Transverse colon (tissue), 4 donors: Measurements from ENCODE around the gene SERPIND1. TPM values are rescaled to one million over a fixed set of nuclear protein-coding genes. Genes with fewer than 3 reads are reported as not detected.
"Not testable (repeated sequence)": the region's sequence is repeated elsewhere in the genome, so short reads cannot be mapped to it uniquely, and the experiment has no call there.

ENCODE experiments used
- DNase-seq: peaks from one replicate; pipeline ENCODE4 v3.0.0-alpha.2; 2019
- H3K27ac ChIP-seq, 4 donors: fragments of 200-600 bp; sonication (generic); 2 replicates each; pipeline ENCODE4 v1.5.1; 2016 to 2018; ENCODE audit warnings: inconsistent platforms in 4 of 4
- H3K27me3 ChIP-seq: fragments of 200-600 bp; sonication (generic); 2 replicates; pipeline ENCODE4 v1.5.1; 2017; ENCODE audit warnings: inconsistent platforms
- H3K36me3 ChIP-seq, 4 donors: fragments of 200-600 bp; sonication (generic); 2 replicates each; pipeline ENCODE4 v1.5.1; 2017 to 2019; ENCODE audit warnings: inconsistent platforms in 4 of 4
- H3K4me1 ChIP-seq, 4 donors: fragments of 200-600 bp; sonication (generic); 2 replicates each; pipeline ENCODE4 v1.5.1; 2017 to 2020; ENCODE audit warnings: inconsistent platforms in 4 of 4
- H3K4me3 ChIP-seq, 4 donors: fragments of 200-600 bp; sonication (generic); 1 replicate in 1 of 4; 2 replicates in 3 of 4; pipeline versions ENCODE4 v1.5.1 to v1.6.1; 2017 to 2019; ENCODE audit warnings: inconsistent platforms in 4 of 4
- H3K9me3 ChIP-seq, 2 donors: fragments of 200-600 bp; sonication (generic); 2 replicates each; pipeline ENCODE4 v1.5.1; 2017 to 2019; ENCODE audit warnings: inconsistent platforms in 2 of 2
- CTCF ChIP-seq, 5 experiments: fragments of 200-600 bp in 3 of 5; fragments of 450-650 bp in 2 of 5; sonication (generic) in 3 of 5; IDR thresholded peaks; 1 replicate in 2 of 5; 2 replicates in 3 of 5; pipeline ENCODE4 v1.5.1; 2016 to 2017; ENCODE audit warnings: antibody characterized with exemption in 5 of 5, inconsistent platforms in 3 of 5, mild to moderate bottlenecking in 2 of 5, moderate library complexity in 1 of 5
- EP300 ChIP-seq: sonication (generic); formaldehyde crosslinking; IDR thresholded peaks from one replicate; pipeline ENCODE4 v1.6.1; 2017; ENCODE audit warnings: antibody characterized with exemption, low read depth
- POLR2A ChIP-seq: fragments of 450-650 bp; IDR thresholded peaks from one replicate; pipeline ENCODE4 v1.6.1; 2016; ENCODE audit warnings: antibody characterized with exemption, mild to moderate bottlenecking, moderate library complexity
- POLR2AphosphoS5 ChIP-seq, 3 donors: sonication (generic); formaldehyde crosslinking; IDR thresholded peaks; one replicate each; pipeline ENCODE4 v1.6.1; 2016; ENCODE audit warnings: antibody characterized with exemption in 3 of 3
- WGBS, 2 donors: methylation state at CpG; one replicate each; pipeline ENCODE4 v1.1.5; 2018; ENCODE audit warnings: low coverage in 1 of 2; 5-methylcytosine and 5-hydroxymethylcytosine counted together
- in situ Hi-C, 4 donors: fragments of 200-750 bp; cut with MboI; loops; one replicate each; pipeline versions ENCODE4 v1.15.0 to v1.15.1; 2017; ENCODE audit warnings: low sequenced_read_pairs in 3 of 4, low pct_ligation_motif_present in 1 of 4, low pct_unique_long_range_greater_than_20kb in 1 of 4
- intact Hi-C: fragments of 100-400 bp; cut with DNase I; formaldehyde crosslinking; loops from one replicate; pipeline ENCODE4 v1.15.1; 2023; ENCODE audit warnings: low total_unique reads
- total RNA-seq, 4 donors: library from RNA; depleted of rRNA; stranded (reverse); fragments of >200 nt; gene quantifications; one replicate each; pipeline ENCODE4 v1.1.0, GENCODE V29; 2016

The SERPIND1 gene
- total RNA-seq, 4 donors from 2014 or later, result not detected

- in situ Hi-C loops (no loop called here), intact Hi-C loops (no loop called here)
- TF ChIP-seq POLR2AphosphoS5 (IDR thresholded peaks at IDR 0.05) (no peak), EP300 (no peak), CTCF (IDR thresholded peaks at IDR 0.05) (no peak), POLR2A (no peak)
- Histone ChIP-seq H3K36me3 (peaks cover 0 to 44% (median 14%) of the 10 kb centered on the region in 4 donors), H3K27ac (no peak overlapping the region), H3K4me3 (no peak overlapping the region), H3K9me3 (no peaks in the 10 kb centered on the region), H3K27me3 (no peaks in the 10 kb centered on the region), H3K4me1 (peaks cover 0 to 5% (median 0%) of the 10 kb centered on the region in 4 donors)
- no peak for DNase-seq
- 96 to 100% methylated on average over 2 to 5 of the region's 5 CpGs for WGBS, 2 donors
Observed at GRCh38 chr22:20822240-20822639, 48.3 kb downstream of the SERPIND1 start.

DNA sequence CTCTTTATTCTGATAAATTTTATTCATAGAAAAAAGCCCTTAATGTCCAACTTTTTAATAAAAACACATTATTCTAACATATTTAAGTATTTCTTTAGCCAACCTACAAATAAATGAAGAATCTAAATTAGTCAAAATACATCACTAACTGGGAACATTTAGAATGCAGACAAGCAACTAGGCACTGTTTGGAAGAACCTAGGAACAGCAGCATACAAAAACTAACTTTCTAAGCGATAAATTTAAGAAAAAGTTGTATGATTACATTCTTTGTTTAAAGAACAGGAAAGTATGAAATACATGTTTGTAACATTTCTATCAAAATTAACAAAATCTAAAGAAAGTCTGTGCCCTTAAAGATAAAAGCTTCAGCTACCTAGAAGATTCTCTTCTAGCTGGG is 49.4 kb downstream of the SERPIND1 start:
- H3K9me3 ChIP-seq, result no peaks in the 10 kb centered on the region
- WGBS, 2 donors, result 92 to 98% methylated on average over 1 of the region's 1 CpG
- H3K36me3 ChIP-seq, result peaks cover 0 to 37% (median 10%) of the 10 kb centered on the region in 4 donors
- no peaks in the 10 kb centered on the region for H3K27me3 ChIP-seq
- no peak for TF ChIP-seq POLR2AphosphoS5 (IDR thresholded peaks at IDR 0.05)
- TF ChIP-seq CTCF (IDR thresholded peaks at IDR 0.05), result no peak
- no peak for TF ChIP-seq EP300
- TF ChIP-seq POLR2A, result no peak
- no peak for DNase-seq
- H3K4me1 ChIP-seq, result peaks cover 0 to 5% (median 0%) of the 10 kb centered on the region in 4 donors
- H3K4me3 ChIP-seq, result no peak overlapping the region
- H3K27ac ChIP-seq, result no peak overlapping the region
- in situ Hi-C loops (no loop called here), intact Hi-C loops (no loop called here)

DNA sequence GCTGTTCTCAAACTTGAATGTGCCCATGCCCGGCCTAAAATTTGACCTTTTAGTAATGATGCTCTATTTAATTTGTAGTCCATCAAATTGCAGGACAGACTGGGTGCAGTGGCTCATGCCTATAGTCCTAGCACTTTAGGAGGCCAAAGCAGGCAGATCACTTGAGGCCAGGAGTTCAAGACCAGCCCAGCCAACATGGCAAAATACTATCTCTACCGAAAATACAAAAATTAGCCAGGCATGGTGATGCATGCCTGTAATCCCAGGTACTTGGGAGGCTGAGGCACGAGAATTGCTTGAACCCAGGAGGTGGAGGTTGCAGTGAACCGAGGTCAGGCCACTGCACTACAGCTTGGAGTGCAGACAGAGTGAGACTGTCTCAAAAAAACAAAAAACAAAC is 51.3 kb downstream of the SERPIND1 start:
- intact Hi-C loops, H3K27me3 ChIP-seq, DNase-seq, H3K4me3 ChIP-seq, H3K9me3 ChIP-seq, in situ Hi-C loops, H3K4me1 ChIP-seq, H3K27ac ChIP-seq: not testable (repeated sequence)
- peaks cover 0 to 35% (median 10%) of the 10 kb centered on the region in 4 donors for H3K36me3 ChIP-seq
- 95 to 96% methylated on average over 2 to 4 of the region's 4 CpGs for WGBS, 2 donors

GRCh38 chr22:20825624-20826023 is 51.7 kb downstream of the SERPIND1 start:
- no peaks in the 10 kb centered on the region for H3K9me3 ChIP-seq
- in situ Hi-C loops, result no loop called here
- 96 to 98% methylated on average over 5 to 6 of the region's 6 CpGs for WGBS, 2 donors
- H3K4me1 ChIP-seq, result peaks cover 0 to 5% (median 0%) of the 10 kb centered on the region in 4 donors
- no peak for DNase-seq
- H3K27me3 ChIP-seq, result no peaks in the 10 kb centered on the region
- no peak overlapping the region for H3K27ac ChIP-seq
- TF ChIP-seq EP300 (no peak), CTCF (IDR thresholded peaks at IDR 0.05) (no peak), POLR2A (no peak), POLR2AphosphoS5 (IDR thresholded peaks at IDR 0.05) (no peak)
- intact Hi-C loops, result no loop called here
- no peak overlapping the region for H3K4me3 ChIP-seq
- H3K36me3 ChIP-seq, result peaks cover 0 to 35% (median 12%) of the 10 kb centered on the region in 4 donors

DNA sequence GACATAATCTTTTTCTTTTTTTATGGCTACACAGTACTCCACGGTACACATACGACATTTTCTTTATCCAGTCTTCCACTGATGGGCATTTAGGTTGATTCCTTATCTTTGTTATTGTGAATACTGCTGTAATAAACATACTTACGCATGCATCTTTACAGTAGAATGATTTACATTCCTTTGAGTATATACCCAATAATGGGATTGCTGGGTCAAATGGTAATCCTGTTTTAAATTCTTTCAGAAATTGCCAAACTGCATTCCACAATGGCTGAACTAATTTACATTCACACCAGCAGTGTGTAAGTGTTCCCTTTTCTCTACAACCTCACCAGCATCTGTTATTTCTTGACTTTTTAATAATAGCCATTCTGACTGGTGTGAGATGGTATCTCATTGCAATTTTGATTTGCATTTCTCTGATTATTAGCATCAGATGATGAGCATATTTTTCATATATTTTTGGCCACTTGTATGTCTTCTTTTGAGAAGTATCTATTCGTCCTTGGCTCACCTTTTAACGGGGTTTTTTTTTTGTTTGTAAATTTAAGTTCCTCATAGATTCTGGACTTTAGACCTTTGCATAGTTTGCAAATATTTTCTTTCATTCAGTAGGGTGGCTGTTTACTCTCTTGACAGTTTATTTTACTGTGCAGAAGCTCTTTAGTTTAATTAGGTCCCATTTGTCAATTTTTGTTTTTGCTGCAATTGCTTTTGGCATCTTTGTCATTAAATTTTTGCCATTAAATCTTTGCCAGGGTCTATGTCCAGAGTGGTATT is 52.6 kb downstream of the SERPIND1 start:
- DNase-seq, intact Hi-C loops, in situ Hi-C loops, H3K4me3 ChIP-seq, H3K9me3 ChIP-seq, H3K27me3 ChIP-seq, H3K4me1 ChIP-seq, H3K27ac ChIP-seq: not testable (repeated sequence)
- peaks cover 0 to 38% (median 12%) of the 10 kb centered on the region in 4 donors for H3K36me3 ChIP-seq
- 79% methylated on average over 5 of the region's 5 CpGs for WGBS, 2 donors
